Heart left ventricle (tissue), 13 donors: Measurements from ENCODE around the gene SPTAN1.

ENCODE experiments used
- POLR2A ChIP-seq, 2 donors: fragments of 450-650 bp; IDR thresholded peaks; one replicate each; pipeline ENCODE4 v1.6.1; 2017; ENCODE audit warnings: antibody characterized with exemption in 2 of 2, mild to moderate bottlenecking in 2 of 2, moderate library complexity in 2 of 2
- TF ChIP-seq, protein P1 (sequence below), 12 donors: fragments of 200-600 bp; sonication (generic) in 4 of 12; IDR thresholded peaks; one replicate each; pipeline versions ENCODE4 v1.5.0 to v1.8.0; 2018 to 2022; ENCODE audit warnings: antibody characterized with exemption in 12 of 12, mild to moderate bottlenecking in 5 of 12
- donor health status: ischemic (EF 13 %, LVEDD 7.1; RV severe dilation, severe dysfunction).
- donor health status: DM: no; HTN: yes; CAD: no.
- donor health status: DM: no; HTN: no; CAD: no.
- donor health status: ischemic (EF 25% LVEDD 6.9; RV normal size, moderate dysfunction).
- donor health status: ischemic (EF 25% LVEDD 5.7; RV mildly dilated, moderate dysfunction).
- donor health status: ischemic (EF 35%, LVEDD 5.7; RV mildly dilated, moderate dysfunction).
- donor health status: nonischemic (EF 11% LVEDD 7.7; RV severe dilation, severe dysfunction).
- donor health status: DM: yes; HTN: yes; CAD: no.
- donor health status: PGD.
- donor health status: ischemic (EF 29% LVEDD 5.4; RV normal size, mild dysfunction).
- donor health status: nonischemic (EF 23%, LVEDD 6.1; RV moderate dilation, normal function).

DNA sequence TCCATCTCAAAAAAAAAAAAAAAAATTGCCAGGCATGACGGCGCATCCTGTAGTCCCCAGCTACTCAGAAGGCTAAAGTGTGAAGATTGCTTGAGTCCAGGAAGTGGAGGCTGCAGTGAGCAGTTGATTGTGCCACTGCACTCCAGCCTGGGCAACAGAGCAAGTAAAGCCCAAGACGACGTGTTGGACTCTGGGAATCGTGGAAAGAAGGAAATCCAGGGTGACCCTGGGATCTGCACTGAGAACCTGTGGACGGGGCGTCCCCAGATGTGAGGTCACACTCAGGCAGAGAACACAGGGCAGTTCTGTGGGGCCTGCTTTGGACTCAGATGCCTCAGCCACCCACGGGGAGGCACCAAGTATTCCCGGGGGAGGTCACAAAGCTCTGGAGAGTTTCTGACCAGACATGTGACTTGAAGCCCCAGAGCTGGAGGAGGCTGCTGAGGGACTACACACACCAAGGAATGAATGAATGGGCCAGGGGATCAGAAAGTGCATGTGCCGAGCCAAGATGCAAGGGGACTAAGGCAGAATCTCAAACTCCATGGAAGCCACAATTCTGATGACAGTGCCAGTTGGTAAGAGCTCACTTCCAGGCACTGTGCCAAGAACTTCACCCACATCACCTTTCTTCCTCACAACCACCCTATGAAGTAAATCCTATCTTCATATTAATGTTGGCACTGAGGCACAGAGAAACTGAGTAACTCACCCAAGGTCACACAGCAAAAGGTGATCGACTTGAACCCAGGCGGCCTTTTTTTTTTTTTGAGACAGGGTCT, 91.3 kb downstream of the SPTAN1 start:
- TF ChIP-seq, protein P1, sequence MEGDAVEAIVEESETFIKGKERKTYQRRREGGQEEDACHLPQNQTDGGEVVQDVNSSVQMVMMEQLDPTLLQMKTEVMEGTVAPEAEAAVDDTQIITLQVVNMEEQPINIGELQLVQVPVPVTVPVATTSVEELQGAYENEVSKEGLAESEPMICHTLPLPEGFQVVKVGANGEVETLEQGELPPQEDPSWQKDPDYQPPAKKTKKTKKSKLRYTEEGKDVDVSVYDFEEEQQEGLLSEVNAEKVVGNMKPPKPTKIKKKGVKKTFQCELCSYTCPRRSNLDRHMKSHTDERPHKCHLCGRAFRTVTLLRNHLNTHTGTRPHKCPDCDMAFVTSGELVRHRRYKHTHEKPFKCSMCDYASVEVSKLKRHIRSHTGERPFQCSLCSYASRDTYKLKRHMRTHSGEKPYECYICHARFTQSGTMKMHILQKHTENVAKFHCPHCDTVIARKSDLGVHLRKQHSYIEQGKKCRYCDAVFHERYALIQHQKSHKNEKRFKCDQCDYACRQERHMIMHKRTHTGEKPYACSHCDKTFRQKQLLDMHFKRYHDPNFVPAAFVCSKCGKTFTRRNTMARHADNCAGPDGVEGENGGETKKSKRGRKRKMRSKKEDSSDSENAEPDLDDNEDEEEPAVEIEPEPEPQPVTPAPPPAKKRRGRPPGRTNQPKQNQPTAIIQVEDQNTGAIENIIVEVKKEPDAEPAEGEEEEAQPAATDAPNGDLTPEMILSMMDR (IDR thresholded peaks at IDR 0.05) = no peak
- TF ChIP-seq POLR2A (IDR thresholded peaks at IDR 0.05) = no peak
